NCI-H510A (cell line): ENCODE data around the gene ZBTB43.
"Not testable (repeated sequence)": the region's sequence is repeated elsewhere in the genome, so short reads cannot be mapped to it uniquely, and the experiment has no call there.

ENCODE experiments used
- DNase-seq: peaks from one replicate; lab custom pipeline; 2025; lab: John Stamatoyannopoulos, UW

The ZBTB43 gene

DNA sequence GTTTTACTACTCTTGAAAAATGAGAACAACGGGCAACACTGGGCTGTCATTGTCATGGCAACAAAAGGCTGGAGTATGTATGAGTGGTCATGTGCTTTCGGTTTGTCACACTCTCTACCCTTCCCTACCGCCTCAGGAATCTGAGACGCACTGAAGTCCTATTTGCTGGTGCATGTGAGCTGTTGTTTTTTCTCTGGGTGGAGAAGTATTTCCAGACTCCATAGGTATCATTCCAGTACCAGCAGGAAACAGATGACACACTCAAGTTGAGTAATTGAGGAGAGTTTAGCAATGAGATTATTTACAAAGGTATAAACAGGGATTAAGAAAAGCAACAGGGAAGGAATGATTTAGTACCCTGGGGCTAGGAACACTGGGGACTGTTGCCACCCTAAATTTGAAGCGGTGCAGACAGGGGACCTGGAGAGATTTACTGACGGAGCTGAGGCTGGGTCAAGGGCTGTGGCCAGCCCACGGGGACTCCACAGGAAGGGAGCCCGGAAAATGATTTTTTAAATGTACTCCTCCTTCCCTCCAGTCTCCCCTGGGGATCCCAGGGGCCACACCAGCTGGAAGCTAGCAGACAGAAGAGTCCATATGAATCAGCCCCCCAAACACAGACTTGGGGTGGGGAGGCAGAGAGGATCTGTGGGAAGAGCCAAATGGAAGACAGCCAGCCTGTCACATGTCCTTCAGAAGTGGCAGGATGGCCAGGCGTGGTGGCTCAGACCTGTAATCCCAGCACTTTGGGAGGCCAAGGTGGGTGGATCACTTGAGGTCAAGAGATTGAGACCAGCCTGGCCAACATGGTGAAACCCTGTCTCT is 13.2 kb upstream of the ZBTB43 start:
- no peak for DNase-seq

DNA sequence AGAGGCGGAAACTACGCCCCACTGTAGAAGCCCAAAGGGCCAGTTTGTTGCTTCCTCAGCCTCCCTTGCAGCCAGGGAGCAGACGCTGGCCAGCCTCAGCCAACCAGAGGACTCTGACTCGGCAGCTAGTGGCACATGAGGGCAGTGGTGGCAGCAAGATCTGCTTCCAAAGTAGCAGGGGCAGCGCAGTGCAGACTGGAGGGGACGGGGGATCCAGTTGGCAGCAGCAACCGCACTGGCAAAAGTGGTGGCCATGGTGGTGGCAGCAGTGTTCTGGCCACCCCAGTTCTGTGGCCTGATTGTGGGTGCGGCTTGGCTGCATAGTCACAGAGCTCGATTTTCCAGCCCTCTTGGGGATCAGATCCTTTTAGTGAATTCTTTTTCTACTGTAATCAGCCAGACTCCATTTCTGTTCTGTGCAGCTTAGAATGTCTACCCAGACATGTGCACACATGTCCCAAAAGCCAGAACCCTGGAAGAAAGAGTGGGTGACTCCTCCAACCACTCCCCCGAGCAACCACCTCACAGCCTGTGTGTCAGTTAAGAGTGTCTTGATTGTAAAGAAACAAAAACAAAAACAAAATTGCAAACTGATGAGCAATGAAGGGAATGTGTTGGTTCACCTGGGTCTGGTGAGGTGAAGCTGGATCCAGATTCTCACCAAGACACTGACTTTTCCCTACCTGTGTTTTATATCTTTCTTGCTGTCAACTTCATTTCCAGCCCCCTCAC is 11.0 kb upstream of the ZBTB43 start:
- no peak for DNase-seq

DNA sequence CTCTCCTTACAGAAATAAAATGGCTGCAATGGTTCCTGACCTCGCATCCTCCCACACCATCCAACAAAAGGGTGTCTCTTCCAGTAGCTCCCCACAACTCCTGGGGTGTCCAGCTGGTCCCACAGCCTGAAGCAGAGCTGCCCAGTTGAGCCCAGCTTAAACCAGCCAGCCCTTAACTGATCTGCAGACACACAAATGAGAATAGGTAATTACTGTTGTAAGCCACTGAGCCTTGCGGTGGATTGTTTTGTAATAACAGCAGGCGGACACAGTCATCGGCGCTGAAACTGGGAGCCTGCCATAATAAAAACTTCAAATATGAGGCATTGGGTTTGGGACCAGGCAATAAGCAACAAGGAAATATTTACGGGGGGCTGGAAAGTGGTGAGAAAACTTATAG is 10.4 kb upstream of the ZBTB43 start:
- no peak for DNase-seq

DNA sequence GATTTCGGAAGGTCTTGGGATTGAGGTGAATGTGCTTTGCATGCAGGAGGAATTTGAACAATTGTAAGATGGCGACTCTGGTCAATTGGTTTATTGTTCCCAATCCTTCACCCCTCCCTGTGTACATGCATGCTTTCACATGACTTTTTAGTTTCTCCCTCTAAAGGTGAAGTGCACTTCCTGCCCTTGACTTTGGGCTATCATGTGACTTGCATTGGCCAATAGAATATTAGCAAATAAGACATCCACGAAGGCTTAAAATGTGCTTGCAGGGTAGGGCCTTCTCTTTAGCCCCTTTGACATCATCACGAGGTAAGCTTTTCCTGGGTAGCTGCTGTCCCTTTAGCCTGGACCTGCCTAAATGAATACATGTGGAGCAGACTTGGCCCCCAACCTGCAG is 8.1 kb upstream of the ZBTB43 start:
- no peak for DNase-seq

DNA sequence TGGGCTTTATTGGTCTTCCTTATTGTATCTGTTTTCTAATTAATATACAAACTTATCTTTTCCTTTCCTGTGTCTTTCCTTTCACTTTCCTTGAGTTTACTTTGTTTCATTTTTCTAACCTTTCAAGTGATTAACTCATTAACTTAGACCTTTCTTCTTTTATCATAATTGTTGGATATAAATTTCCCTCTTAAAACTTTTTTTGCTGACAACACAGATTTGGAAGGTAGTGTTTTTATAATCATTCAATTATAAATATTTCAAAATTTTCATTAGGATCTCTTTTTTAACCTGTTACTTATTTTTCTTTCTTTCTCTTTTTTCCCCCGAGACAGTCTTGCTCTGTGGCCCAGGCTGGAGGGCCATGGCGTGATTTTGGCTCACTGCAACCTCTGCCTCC is 6.9 kb upstream of the ZBTB43 start:
- DNase-seq = no peak

DNA sequence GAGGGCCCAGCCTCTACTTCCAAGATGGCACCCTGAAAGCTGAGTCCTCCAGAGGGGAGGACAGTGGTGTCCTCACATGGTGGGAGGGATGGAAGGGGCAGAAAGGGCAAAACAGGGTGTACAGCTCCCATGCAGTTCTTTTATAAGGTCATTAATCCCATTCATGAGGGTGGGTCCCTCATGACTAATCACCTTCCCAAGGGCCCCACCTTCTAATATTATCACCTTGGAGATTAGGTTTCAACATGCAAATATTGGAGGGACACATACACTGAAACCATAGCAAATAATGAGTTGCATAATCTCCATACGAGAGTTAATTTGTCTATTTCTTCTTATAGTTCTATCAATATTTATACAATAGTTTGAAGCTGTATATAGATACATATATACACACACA is 5.8 kb upstream of the ZBTB43 start:
- DNase-seq = no peak

DNA sequence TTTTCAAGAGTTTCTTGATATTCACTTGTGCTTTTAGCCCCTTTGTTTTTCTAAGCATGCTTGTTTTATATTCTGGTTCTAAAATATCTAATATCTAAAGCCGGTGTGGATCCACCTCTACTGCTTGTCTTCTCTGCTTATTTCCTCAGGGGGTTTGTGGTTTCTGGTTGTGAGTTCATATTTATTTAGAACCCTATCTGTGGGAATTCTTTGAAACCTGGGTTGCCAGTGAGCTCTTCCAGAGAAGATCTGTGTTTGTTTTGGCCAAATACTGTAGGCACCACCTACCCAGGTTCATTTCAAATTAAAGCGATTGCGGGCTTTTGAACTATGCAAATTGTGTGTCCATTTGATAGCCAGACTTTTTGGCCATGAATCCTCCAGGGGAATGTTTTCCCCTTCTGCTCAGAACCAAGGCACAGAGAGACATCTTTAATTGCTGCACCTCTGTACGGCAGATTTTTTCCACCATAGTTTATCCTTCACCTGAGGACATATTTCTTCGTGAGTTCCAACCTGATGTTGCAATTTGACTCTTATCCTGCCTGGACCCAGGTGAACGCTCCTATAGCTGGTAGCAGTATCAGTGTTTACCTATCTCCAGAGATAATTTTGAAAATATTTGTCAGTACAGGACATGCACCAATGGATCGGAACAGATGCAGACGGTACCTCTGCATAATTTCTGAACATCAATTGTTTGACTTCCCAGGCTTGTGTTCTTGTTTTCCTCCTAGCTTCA is 2.4 kb upstream of the ZBTB43 start:
- no peak for DNase-seq

DNA sequence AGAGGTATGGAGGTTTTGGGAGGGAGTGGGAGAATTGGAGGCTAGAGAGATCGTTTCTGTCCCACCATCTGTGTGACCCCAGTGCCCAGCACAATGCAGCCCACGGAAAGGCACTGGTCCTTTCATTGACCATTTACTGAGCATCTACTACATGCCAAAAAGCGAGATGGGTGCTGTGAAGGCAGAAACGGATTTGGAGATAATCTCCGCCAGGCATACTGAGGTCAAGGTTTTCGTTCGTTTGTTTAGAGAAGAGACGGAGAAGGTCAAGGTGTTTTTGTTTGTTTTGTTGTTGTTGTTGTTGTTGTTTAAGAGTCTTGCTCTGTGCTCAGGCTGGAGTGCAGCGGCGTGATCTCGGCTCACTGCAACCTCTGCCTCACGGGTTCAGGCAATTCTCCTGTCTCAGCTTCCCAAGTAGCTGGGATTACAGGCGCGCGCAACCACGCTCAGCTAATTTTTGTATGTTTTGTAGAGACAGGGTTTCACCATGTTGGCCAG is 593 bp upstream of the ZBTB43 start:
- DNase-seq = no peak

DNA sequence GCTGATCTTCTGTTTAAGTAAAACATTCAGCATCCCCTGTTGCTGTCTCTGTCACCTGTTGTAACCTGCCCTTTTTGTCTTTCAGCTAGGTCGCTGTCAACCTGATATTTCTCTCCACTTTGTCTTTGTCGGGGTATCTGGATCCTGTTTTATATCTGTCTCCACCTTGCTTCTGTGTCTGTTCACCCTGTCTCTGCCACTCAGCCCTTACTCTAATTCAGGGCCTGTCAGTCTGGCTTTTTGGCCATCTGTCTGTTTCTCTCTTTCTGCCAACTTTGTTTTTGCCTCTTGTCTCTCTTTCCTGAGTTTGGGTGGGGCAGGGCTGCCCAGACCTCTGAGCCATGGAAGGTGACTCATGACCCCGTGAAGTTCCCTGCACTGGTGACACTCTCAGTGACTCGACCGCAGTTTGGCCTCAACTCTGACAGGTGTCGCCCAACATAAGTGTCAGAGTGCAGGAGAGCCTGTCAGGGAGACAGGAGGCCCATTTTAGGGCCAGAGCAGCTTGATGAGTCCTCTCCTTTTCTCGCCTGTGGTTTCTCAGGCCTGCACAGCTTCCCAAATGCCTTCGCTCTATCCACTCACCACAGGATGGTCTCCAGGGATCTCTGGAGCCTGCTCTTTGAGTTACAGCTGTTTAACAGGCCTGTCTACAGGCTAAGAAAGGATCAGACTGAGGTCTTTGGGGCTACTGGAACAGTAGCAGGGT is 868 bp downstream of the ZBTB43 start:
- DNase-seq = no peak

DNA sequence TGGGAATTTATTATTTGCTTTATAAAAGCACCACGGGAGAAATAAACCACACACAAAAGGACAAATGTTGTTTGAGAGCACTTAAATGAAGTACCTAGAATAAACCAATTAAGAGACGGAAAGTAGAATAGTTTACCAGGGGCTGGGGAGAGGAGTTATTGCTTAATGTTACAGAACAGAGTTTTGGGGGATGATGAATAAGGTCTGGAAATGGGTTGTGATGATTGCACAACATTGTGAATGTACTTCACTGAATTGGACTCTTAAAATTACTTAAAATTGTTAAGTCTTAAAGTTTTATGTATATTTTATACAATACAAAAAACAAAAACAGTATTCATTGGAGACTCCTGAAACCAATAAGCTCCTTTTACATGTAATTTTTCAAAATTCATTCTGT is 1.5 kb downstream of the ZBTB43 start:
- DNase-seq = no peak

DNA sequence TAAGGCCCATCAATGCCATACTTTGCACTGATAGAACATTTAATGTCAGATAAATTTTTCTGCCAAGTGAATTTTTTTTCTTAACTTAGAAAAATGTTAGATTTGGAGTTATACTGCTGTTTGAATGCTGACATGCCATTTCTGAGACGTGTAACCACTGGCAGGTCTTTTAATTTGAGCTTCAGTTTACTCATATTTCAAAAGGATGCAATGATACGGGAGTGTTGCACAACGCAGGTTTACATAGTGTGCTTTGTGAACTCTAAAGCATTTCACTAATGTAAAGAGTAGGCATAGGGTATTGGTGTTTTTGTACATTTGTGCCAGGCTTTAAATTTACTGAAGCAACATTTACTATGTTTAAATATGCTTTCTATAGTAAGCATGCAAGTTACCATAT is 4.2 kb downstream of the ZBTB43 start:
- DNase-seq = no peak

DNA sequence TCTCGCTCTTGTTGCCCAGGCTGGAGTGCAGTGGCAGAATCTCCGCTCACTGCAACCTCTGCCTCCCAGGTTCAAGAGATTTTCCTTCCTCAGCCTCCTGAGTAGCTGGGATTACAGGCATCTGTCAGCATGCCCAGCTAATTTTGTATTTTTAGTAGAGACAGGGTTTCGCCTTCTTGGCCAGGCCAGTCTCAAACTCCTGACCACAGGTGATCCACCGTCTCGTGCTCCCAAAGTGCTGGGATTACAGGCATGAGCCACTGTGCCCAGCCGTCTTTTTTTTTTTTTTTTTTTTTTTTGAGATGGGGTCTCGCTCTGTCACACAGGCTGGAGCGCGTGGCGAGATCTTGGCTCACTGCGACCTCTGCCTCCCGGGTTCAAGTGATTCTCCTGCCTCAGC is 5.4 kb downstream of the ZBTB43 start:
- DNase-seq = not testable (repeated sequence)

DNA sequence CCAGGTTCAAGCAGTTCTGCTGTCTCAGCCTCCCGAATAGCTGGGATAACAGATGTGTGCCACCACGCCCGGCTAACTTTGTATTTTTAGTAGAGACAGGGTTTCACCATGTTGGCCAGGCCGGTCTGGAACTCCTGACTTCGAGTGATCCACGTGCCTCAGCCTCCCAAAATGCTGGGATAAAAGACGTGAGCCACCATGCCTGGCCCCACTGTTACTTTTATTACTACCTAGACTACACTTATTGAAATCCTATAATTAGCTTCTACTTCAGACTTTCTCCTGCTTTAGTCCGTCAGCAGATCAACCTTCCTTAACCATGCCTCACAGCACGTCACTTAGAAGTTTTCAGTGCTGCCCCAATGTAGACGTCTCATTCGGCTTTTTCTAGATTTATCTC is 8.2 kb downstream of the ZBTB43 start:
- DNase-seq = no peak

DNA sequence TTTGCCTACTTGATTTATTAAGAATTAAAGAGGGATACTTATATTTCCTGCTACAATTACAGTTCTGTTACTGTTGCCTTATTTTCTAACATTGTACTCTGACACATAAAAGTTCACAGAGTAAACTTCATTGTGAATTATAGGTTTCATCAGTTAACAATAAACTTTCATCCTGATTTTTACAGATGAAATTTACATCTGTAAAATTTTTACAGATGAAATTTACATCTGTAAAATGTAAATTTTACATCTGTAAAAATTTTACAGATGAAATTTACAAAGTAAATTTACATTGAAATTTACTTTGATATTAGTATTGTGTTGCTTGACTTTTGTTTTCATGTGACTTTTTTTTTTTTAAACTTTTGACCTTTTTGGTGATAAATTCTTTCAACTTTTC is 9.3 kb downstream of the ZBTB43 start:
- no peak for DNase-seq

DNA sequence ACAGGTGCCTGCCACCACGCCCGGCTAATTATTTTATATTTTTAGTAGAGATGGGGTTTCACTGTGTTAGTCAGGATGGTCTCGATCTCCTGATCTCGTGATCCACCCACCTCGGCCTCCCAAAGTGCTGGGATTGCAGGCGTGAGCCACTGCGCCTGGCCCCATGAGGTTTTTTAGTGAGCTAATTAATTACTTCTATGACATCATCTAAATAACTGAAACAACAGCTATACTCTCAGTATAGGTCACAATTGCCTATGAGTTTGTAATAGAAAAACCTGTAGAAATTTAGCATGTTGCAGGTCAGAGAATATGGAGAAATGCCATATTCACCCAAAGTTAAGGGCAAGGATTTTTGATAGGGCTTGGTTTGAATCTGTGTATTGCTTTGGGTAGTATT is 12.8 kb downstream of the ZBTB43 start:
- not testable (repeated sequence) for DNase-seq

DNA sequence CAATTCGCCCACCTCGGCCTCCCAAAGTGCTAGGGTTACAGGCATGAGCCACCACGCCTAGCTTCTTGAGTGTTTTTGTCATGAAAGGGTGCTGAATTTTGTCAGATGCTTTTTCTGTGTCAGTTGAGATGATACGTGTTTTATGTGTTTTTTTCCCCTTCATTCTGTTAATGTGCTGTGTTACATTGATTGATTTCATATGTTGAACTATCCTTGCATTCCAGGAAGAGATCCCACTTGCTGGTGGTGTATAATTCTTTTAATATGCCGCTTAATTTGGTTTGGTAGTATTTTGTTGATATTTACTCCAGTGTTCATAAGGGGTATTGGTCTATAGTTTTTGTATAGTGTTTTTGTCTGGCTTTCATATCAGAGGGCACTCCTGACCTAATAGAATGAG is 13.6 kb downstream of the ZBTB43 start:
- no peak for DNase-seq

DNA sequence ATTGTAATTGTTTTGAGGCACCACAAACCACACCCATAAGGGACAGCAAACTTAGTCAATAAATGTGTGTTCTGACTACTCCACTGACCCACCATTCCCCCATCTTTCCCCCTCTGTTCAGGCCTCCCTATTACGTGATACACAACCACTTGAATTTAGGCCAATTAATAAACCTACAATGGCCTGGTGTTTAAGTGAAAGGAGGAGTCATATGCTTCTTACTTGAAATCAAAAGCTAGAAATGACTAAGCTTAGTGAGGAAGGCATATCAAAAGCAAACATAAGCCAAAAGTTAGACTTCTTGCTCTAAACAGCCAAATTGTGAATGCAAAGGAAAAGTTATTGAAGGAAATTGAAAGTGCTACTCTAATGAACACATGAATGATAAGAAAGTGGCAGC is 14.6 kb downstream of the ZBTB43 start:
- DNase-seq = no peak

DNA sequence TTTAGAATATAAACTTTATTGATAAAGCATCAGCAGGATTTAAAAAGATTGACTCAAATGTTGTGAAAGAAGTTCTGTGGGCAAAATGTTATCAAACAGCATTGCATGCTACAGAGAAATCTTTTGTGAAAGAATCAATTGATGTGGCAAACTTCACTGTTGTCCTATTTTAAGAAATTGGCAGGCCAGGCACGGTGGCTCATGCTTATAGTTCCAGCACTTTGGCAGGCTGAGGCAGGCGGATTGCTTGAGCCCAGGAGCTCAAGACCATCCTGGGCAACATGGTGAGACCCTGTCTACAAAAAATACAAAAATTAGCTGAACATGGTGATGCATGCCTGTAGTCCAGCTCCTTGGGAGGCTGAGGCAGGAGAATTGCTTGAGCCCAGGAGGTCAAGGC is 17.4 kb downstream of the ZBTB43 start:
- no peak for DNase-seq

DNA sequence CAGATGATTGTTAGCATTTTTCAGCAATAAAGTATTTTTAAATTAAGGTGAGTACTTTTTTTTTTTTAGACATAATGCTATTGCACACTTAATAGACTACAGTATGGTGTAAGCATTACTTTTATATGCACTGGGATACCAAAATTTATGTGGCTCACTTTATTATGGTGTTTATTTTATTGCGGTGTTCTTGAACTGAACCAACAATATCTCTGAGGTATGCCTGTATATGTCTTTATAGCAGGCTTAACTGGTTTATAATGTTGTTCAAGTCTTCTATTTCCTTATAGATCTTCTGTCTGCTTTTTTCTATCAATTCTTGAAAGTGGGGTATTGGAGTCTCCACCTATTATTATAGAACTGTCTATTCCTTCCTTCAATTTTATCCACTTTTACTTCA is 18.0 kb downstream of the ZBTB43 start:
- no peak for DNase-seq

DNA sequence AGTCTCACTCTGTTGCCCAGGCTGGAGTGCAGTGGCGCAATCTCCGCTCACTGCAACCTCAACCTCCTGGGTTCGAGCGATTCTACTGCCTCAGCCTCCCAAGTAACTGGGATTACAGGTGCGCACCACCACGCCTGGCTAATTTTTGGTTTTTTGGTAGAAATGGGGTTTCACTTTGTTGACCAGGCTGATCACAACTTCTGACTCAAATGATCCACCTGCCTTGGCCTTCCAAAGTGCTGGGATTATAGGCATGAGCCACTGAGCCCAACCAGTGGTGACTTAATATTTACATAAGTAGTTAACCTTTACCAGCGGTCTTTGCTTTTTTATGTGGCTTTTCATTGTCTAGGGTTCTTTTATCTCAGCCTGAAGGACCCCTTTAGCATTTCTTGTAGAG is 19.2 kb downstream of the ZBTB43 start:
- not testable (repeated sequence) for DNase-seq

DNA sequence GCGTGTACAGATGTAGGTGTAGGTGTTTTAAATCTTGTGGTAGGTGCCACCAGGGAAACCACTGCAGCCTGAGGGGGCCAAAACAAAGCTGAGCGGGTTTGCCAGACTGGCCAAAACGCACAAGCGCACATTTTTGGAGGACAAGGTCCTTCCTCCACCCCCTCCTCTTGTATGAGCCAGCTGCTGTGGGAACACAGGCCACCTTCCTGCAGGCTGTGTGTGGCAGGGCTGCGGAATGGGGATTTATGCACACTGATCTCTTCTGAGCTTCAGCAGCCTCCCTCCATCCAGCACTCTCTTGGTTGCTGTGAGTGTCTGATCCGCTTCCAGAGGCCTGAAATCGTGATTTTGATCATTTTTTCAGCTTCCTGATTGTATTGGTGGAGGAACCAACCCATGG is 22.4 kb downstream of the ZBTB43 start:
- no peak for DNase-seq

DNA sequence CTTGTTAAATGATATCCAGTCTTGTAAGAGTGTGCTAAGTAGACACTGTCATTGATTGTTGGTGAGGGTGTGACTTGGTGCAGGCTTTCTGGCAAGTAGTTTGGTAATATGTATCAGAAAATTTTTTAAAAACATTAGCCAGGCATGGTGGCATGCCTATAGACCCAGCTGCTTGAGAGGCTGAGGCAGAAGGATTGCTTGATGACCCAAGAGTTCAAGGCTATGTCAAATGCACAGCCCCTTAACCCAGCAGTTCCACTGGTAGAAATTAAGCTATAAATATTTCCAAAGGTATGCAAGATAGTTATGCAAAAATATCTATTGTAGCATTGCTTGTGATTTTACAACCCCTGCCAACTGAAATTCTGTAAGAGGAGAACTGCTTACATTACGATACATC is 24.2 kb downstream of the ZBTB43 start:
- DNase-seq = no peak
